Brain pericyte (primary cell): ENCODE data around the gene UNC119.
A peak's percentile ranks its signal among the peaks of the same experiment; 100 is the strongest.

Experiments
- DNase-seq: peaks from one replicate; pipeline ENCODE4 v3.0.0-alpha.2; 2012; ENCODE audit warnings: low read depth, low spot score

UNC119 gene

GRCh38 chr17:28573040-28573380 lies 20.6 kb upstream of the UNC119 start:
- no peak for DNase-seq

- DNase-seq: no peak
Observed at GRCh38 chr17:28572259-28573039, 20.0 kb upstream of the UNC119 start.

DNA sequence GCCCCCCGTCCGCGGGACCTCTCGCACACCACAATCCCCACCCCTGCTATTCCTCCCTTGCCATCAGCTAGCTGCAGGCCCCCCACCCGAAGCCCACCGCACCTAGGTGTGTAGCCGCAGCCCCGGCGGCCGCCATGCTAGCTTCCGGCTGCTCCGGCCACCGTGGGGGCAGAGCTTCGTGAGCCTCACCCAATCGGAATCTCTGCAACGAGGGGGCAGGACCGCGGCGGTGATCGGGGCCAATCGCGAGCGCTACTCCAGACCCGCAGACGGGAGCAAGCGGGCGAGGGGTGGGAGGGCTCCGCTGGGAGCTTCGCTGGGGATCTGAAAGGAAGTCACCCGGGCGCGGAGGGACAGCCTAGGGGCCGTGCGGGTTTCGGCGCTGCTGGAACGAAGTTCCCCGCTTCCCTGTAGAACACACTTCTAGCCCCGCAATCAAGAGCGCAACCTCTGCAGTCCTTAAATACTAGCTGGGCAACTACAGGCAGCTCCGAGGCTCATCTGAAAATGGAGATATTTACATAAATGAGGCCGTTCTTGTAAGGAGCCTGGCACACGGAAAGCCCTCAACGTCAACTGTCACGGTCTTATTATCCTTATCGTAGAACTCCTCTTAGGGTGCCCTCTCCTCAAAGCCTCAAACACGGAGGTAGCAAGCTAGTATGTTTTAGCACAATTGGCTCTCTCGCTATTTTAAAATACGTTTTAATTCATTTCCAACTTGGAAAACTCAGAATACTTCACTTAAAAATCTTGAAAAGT lies 19.1 kb upstream of the UNC119 start, which contains the start of gene PIGS:
TSS of gene PIGS (minus strand) at position 164 of the 762 bp plus-strand sequence. CDS start at position 136, 28 bp downstream.
- DNase-seq: peak; percentile 44

DNA sequence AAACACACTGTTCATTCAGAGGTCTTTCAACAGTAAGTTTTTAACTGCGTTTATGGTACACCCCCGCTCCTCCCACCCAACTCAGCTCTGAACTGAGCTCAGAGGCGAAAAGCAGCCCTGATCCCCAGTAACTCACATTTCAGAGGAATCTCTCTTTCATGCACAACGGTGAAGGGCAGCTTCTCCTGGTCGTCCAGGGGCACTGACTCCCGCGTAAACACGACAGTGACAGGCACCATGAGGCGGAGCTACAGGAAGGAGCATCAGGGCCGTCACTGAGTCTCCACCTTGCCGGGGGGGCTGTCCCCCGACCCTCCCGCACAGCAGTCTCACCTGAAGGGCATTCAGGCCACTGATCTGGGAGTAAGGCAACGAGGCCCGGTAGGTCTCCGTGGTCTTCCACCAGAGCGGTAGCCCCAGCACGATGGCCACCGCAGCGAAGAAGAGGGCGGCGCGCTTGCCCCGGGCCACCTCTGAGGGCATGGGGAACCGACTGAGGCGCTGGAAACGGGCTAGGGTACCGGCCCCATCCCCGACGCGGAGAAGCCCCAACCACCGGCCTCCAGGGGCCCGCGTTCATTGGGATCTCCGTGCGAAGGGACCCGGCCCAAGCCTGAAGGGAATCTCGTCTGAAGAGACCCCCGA lies 18.4 kb upstream of the UNC119 start:
- DNase-seq: no peak

- no peak for DNase-seq
Observed at GRCh38 chr17:28569446-28569845, 17.0 kb upstream of the UNC119 start.

DNA sequence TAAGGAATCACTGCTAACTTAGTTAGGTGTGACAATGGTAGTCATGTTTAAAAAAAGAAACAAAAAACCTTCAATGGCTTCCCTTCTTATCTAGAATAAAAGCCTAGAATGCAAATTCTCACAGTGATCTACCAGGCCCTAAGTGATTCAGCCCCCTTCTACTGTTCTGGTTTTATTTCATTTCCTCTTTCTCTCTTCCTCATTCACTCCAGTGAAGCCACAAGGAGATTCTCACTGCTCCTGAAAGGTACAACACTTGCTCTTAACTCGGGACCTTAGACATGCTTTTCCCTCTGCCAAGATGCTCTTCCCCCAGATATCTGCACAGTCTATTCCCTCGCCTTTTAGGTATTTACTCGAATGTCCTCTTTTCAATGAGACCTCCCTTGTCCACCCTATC lies 15.2 kb upstream of the UNC119 start:
- DNase-seq: no peak

GRCh38 chr17:28563475-28563874 lies 11.1 kb upstream of the UNC119 start:
- DNase-seq: no peak

- DNase-seq: no peak
Observed at GRCh38 chr17:28555022-28555421, 2.6 kb upstream of the UNC119 start.

DNA sequence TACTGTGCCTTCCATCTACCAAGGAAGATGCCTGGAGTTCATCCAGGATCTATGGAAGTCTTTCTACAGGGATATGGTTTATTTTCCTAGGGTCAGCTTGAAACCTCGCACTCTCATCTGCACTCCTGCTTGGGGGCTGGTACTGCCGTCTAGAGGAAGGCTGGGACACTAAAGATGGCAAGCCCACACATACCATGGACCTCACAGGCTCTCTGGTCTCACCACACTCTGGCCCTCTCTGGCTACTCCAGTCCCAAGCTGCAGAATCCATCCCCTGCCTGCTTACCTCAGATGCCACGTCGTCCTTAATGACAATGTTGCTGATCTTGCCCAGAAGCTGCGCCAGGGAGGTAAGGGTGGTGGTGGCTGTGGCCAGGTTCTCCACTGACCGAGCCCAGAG lies 2.1 kb upstream of the UNC119 start:
- no peak for DNase-seq

DNA sequence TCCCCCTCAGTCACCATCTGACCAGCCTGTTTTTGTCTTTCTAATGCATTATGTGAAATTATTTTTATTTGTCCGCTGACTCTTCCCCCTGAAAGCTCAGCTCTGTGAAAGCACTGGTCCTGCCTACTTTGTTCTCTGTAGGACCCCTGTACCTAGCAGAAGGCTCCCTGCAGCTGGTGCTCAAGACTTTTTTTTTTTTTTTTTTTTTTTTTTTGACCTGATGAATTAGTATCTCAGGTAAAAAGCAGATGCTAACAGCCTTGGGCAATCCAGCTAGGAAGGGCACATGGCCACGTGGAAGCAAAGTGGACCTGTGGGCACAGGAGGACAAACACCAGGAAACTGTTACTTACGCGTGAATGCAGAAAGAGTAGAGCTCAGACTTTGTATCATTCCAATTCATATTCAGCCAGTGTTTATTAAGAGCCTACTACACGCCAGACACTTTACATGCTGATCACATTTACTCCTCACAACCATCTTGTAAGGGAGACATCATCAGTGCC lies 629 bp upstream of the UNC119 start:
- DNase-seq: no peak

- no peak for DNase-seq
Observed at GRCh38 chr17:28551421-28552175, 826 bp downstream of the UNC119 start.

GRCh38 chr17:28550858-28551257 lies 1.6 kb downstream of the UNC119 start:
- DNase-seq: no peak

- no peak for DNase-seq
Observed at GRCh38 chr17:28549236-28550132, 2.9 kb downstream of the UNC119 start.

GRCh38 chr17:28548417-28549130 lies 3.9 kb downstream of the UNC119 start:
- DNase-seq: no peak

DNA sequence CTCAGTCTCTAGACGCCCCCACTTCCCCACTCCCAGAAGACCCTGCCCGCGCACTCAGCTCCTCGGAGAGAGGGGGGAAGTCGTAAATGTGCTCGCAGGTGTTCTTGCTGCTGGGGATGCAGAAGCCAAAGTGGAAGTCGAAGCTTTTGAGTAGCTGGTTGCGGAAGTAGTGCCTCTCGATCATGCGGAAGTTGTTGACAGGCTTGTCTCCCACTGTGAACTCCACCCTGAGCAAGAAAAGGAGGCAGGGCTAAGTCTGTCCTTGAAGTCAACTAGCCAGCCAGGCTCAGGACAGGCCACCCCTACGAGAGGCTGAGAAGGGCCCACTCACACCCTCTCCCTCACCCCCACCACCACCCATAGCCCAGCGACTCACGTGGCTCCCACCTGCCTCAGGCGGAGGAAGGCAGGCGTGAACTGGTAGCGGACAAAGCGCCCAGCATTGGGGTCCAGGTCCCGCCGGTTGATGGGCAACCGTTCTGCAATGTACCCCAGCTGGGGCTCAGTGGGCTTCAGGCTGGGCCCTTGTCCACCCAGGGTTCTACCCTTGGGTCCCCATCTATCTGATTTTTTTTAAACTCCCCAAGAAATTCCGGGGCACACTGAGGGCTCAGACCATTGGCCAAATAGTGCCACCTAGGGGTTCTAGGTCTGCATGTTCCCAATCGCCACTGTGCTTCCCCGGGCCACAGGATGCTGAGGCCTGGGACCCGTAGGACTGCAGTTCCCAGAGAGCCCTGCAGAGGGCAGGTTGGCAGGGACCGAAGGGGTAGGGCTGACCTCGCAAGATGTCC lies 4.6 kb downstream of the UNC119 start:
- no peak for DNase-seq

DNA sequence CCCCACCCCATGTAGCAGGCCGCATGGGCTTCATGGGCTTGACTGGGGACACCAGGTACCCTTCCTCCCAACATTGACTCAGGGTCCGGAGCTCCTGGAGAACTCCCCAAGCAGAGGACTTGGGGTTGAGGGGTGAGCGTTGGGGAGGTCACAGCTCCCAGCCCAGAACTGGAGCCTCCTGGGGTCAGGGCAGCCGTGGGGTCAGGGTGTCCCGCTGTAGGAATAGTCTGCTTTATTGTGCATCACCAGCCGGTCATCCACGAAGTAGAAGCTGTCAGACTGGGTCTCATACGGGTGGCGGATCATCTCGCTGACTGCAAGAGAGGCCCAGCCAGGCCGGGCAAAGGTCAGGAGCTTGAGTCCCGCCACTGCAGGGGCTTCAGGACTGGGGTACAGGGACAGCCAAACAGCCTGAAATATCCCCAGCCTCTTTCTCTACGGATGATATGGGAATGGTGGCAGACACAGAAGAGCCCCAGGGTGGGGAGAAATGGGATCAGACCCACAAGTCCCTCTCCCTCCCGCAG lies 5.3 kb downstream of the UNC119 start:
- DNase-seq: no peak

DNA sequence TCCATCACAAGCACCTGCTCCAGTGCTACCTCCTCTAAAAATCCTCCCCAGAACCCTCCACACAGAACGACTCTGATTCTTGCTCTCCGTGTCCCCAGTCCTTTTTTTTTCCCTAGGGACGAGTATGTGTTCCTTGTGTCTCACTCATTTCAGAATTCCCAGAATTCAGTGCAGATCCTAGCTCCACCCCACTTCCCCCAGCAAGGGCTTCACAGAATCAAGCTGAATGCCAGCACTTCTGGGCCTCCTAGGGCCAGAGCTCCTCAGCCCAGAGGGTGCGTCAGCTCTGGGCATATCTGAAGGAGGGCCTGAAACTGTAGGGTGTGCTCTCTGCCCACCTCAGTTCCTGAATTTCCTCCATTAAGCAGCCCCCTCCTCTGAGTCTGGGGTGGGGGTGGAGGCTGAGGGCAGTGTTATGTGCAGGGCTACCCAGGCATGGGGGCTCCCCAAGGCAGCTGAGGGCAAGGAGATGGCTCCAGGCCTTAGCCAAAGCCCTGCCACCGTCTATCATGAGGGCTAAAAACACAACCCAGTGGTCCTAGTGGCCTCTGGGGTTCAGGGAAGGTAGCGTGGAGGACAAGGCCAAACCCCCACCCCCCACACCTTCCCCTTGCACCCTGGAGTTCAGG lies 6.5 kb downstream of the UNC119 start:
- no peak for DNase-seq

GRCh38 chr17:28545141-28545503 lies 7.3 kb downstream of the UNC119 start:
- DNase-seq: no peak
